Testis (tissue), 3 donors: ENCODE measurements around the gene NUP58. TPM values are rescaled to one million over a fixed set of nuclear protein-coding genes. Genes with fewer than 3 reads are reported as not detected.
"Not testable (repeated sequence)": the region's sequence is repeated elsewhere in the genome, so short reads cannot be mapped to it uniquely, and the experiment has no call there.

ENCODE experiments used
- DNase-seq: peaks from one replicate; pipeline ENCODE4 v3.0.0-alpha.2; 2019
- H3K27ac ChIP-seq, 2 donors: fragments of 200-600 bp; sonication (generic); one replicate each; pipeline ENCODE4 v1.5.1; 2019
- H3K27me3 ChIP-seq: fragments of 200-600 bp; sonication (generic); one replicate; pipeline ENCODE4 v1.5.1; 2019
- H3K36me3 ChIP-seq: fragments of 200-600 bp; sonication (generic); one replicate; pipeline ENCODE4 v1.5.1; 2017; ENCODE audit warnings: low read depth; ENCODE audit errors: missing control alignments
- H3K4me1 ChIP-seq: fragments of 200-600 bp; sonication (generic); one replicate; pipeline ENCODE4 v1.5.1; 2019
- H3K4me3 ChIP-seq, 2 donors: fragments of 200-600 bp; sonication (generic); one replicate each; pipeline ENCODE4 v1.5.1; 2017 to 2019
- H3K9me3 ChIP-seq: fragments of 200-600 bp; sonication (generic); one replicate; pipeline ENCODE4 v1.5.1; 2017
- POLR2A ChIP-seq: fragments of 450-650 bp; IDR thresholded peaks from one replicate; pipeline ENCODE4 v1.6.1; 2017; ENCODE audit warnings: antibody characterized with exemption, mild to moderate bottlenecking, moderate library complexity
- WGBS, 2 donors: methylation state at CpG; one replicate each; pipeline ENCODE4 v1.1.5; 2018; 5-methylcytosine and 5-hydroxymethylcytosine counted together
- intact Hi-C: fragments of 100-400 bp; cut with DNase I; formaldehyde crosslinking; loops from one replicate; pipeline ENCODE4 v1.15.1; 2023; ENCODE audit warnings: low total_unique reads
- polyA plus RNA-seq: library from polyadenylated mRNA; stranded (reverse); fragments of 350-450 nt; fragmentation: Illumina TruSeq; extraction: RNeasy Lipid Tissue Mini Kit (QIAGEN cat#74804); gene quantifications from one replicate; pipeline ENCODE4 v1.2.3, GENCODE V29; 2014; ENCODE audit warnings: low read depth, low replicate concordance; ENCODE audit not compliant: insufficient read depth
- total RNA-seq, 2 donors: library from RNA; depleted of rRNA; stranded (reverse); fragments of >200 nt; gene quantifications; one replicate each; pipeline ENCODE4 v1.2.3, GENCODE V29; 2016
- TF ChIP-seq, protein P1 (sequence below), 3 experiments: fragments of 450-650 bp in 2 of 3; fragments of 200-600 bp in 1 of 3; sonication (generic) in 1 of 3; IDR thresholded peaks; one replicate each; pipeline ENCODE4 v1.5.1; 2016 to 2019; ENCODE audit warnings: antibody characterized with exemption in 3 of 3, mild to moderate bottlenecking in 2 of 3, moderate library complexity in 1 of 3

Gene NUP58
- total and polyA plus RNA-seq, 3 donors from 2014 or later, result 90.9 to 237 (median 166) TPM

GRCh38 chr13:25306671-25307464 is 5.4 kb downstream of the NUP58 start:
- TF ChIP-seq POLR2A, result no peak
- TF ChIP-seq, protein P1, sequence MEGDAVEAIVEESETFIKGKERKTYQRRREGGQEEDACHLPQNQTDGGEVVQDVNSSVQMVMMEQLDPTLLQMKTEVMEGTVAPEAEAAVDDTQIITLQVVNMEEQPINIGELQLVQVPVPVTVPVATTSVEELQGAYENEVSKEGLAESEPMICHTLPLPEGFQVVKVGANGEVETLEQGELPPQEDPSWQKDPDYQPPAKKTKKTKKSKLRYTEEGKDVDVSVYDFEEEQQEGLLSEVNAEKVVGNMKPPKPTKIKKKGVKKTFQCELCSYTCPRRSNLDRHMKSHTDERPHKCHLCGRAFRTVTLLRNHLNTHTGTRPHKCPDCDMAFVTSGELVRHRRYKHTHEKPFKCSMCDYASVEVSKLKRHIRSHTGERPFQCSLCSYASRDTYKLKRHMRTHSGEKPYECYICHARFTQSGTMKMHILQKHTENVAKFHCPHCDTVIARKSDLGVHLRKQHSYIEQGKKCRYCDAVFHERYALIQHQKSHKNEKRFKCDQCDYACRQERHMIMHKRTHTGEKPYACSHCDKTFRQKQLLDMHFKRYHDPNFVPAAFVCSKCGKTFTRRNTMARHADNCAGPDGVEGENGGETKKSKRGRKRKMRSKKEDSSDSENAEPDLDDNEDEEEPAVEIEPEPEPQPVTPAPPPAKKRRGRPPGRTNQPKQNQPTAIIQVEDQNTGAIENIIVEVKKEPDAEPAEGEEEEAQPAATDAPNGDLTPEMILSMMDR (IDR thresholded peaks at IDR 0.05), result no peak
- intact Hi-C loops, result no loop called here
- 70 to 72% methylated on average over 7 of the region's 7 CpGs for WGBS, 2 donors
- Histone ChIP-seq H3K36me3 (no peaks in the 10 kb centered on the region), H3K9me3 (no peaks in the 10 kb centered on the region), H3K27ac (peak overlapping the region in 1 of 2 donors; percentile 19), H3K27me3 (no peaks in the 10 kb centered on the region), H3K4me3 (no peak overlapping the region), H3K4me1 (peaks cover 14% of the 10 kb centered on the region)
- DNase-seq, result no peak

DNA sequence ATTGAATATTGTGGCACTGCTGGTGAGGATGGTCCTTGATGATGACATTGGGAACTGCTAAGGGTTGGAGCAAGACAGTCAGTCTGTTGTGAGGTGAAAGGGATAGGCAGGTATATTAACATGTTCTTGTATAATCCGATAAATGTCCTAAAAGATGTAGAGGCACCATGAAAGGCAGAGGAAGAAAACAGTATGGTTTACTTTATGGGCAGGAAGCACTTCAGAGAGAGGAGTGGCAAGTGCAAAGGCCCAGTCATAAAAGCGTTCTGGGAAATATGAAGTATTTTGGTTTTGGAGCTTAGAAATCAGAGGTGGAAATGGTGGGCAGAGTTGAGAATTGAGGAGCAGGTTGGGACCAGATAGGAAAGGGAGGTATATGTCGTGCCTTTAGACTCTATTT is 9.5 kb downstream of the NUP58 start:
- WGBS, 2 donors, result 92 to 97% methylated on average over 3 of the region's 3 CpGs
- Histone ChIP-seq H3K4me1 (peaks cover 8% of the 10 kb centered on the region), H3K27ac (no peak overlapping the region), H3K27me3 (no peaks in the 10 kb centered on the region), H3K36me3 (no peaks in the 10 kb centered on the region), H3K4me3 (no peak overlapping the region), H3K9me3 (no peaks in the 10 kb centered on the region)
- intact Hi-C loops, result no loop called here
- DNase-seq, result no peak
- no peak for TF ChIP-seq POLR2A
- TF ChIP-seq, protein P1 (IDR thresholded peaks at IDR 0.05), result no peak

DNA sequence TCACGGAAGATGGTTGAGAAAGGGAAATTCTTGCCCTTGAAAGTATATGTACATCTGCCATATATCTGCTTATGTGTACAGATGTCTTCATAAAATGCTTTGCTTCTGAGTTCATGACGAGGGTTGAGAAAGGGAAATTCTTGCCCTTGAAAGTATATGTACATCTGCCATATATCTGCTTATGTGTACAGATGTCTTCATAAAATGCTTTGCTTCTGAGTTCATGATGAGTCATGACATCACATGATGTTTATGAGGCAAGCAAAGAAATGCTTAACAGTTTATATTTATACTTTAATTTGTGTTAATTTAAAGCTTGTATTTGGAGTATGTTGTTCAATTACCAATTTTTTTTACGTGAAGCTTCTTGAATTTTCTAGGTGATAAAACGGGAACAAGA is 17.5 kb downstream of the NUP58 start:
- WGBS, 2 donors, result 93% methylated on average over 4 of the region's 4 CpGs
- H3K27ac ChIP-seq, intact Hi-C loops, H3K9me3 ChIP-seq, H3K4me1 ChIP-seq, H3K4me3 ChIP-seq, H3K36me3 ChIP-seq, DNase-seq, H3K27me3 ChIP-seq: not testable (repeated sequence)

GRCh38 chr13:25319771-25320170 is 18.3 kb downstream of the NUP58 start:
- intact Hi-C loops, result no loop called here
- H3K9me3 ChIP-seq, result no peaks in the 10 kb centered on the region

DNA sequence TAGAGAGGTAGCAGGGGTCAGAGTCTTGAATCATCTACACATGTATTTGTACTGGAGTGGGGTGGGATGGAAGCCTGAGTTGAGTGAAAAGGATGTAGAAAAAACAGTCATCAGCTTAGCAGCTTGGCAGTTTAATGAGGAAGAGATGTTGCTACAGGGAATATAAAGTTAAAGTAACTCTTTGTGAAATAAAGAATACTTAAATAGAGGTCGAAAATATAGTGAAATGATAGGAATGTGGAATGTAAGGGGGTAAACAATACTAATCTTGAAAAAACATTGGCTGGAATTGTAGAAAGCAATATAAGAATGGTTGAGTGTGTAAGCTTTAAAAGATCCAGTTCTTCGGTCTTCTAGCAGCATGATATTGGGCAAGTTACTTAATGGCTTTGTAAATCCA is 22.7 kb downstream of the NUP58 start:
- intact Hi-C loops, result no loop called here
- no peak for DNase-seq
- WGBS, 2 donors, result 50 to 67% methylated on average over 2 of the region's 2 CpGs
- H3K4me3 ChIP-seq, result no peak overlapping the region
- no peak overlapping the region for H3K27ac ChIP-seq
- no peaks in the 10 kb centered on the region for H3K27me3 ChIP-seq
- H3K36me3 ChIP-seq, result no peaks in the 10 kb centered on the region
- TF ChIP-seq, protein P1 (IDR thresholded peaks at IDR 0.05), result no peak
- TF ChIP-seq POLR2A, result no peak
- no peaks in the 10 kb centered on the region for H3K4me1 ChIP-seq
- H3K9me3 ChIP-seq, result no peaks in the 10 kb centered on the region

More at GRCh38 chr13:25319771-25320170, 18.3 kb downstream of the NUP58 start:
- no peak overlapping the region for H3K4me3 ChIP-seq
- H3K36me3 ChIP-seq, result no peaks in the 10 kb centered on the region
- no peaks in the 10 kb centered on the region for H3K27me3 ChIP-seq
- no peak overlapping the region for H3K27ac ChIP-seq
- WGBS, 2 donors, result 86 to 98% methylated on average over 1 of the region's 1 CpG
- DNase-seq, result no peak
- TF ChIP-seq, protein P1 (IDR thresholded peaks at IDR 0.05), result no peak
- TF ChIP-seq POLR2A, result no peak
- H3K4me1 ChIP-seq, result no peaks in the 10 kb centered on the region
